Keratinocyte (primary cell): ENCODE data around the gene LRRC75B. TPM values are rescaled to one million over a fixed set of nuclear protein-coding genes. Genes with fewer than 3 reads are reported as not detected.

Experiments
- DNase-seq: peaks from one replicate; pipeline ENCODE4 v3.0.0-alpha.2; 2011; ENCODE audit warnings: low read depth, missing footprints, low spot score
- FAIRE-seq: peaks from 2 replicates; lab custom pipeline; 2011; peaks lifted over from hg19 to GRCh38; lab: Jason Lieb, UNC
- H2AFZ ChIP-seq: 2 replicates; pipeline ENCODE4 v1.6.0; 2012; ENCODE audit warnings: low read length, control low read depth, inconsistent platforms; ENCODE audit not compliant: control insufficient read depth
- H3K27ac ChIP-seq: 2 replicates; pipeline ENCODE4 v1.5.1; 2011; ENCODE audit warnings: low read length; ENCODE audit not compliant: control insufficient read depth, insufficient read depth
- H3K27me3 ChIP-seq: 3 replicates; pipeline ENCODE4 v1.6.0; 2011; ENCODE audit warnings: low read length; ENCODE audit not compliant: control insufficient read depth, insufficient read depth; ENCODE audit errors: extremely low read depth
- H3K36me3 ChIP-seq, 2 experiments: 2 replicates in 1 of 2; 3 replicates in 1 of 2; pipeline ENCODE4 v1.5.1; 2011; ENCODE audit warnings: low read length in 2 of 2, mild to moderate bottlenecking in 1 of 2; ENCODE audit not compliant: control insufficient read depth in 2 of 2, insufficient read depth in 2 of 2; ENCODE audit errors: extremely low read depth in 1 of 2
- H3K4me1 ChIP-seq: 3 replicates; pipeline ENCODE4 v1.5.1; 2011; ENCODE audit warnings: low read length; ENCODE audit not compliant: control insufficient read depth, insufficient read depth; ENCODE audit errors: extremely low read depth
- H3K4me2 ChIP-seq: 3 replicates; pipeline ENCODE4 v1.6.0; 2011; ENCODE audit warnings: low read depth, low read length; ENCODE audit not compliant: control insufficient read depth, insufficient read depth; ENCODE audit errors: extremely low read depth
- H3K4me3 ChIP-seq, 3 experiments: fragments of 200-600 bp in 1 of 3; sonication (generic) in 1 of 3; 2 replicates in 2 of 3; 3 replicates in 1 of 3; pipeline ENCODE4 v1.5.1; 2011 to 2016; ENCODE audit warnings: low read length in 3 of 3, mild to moderate bottlenecking in 3 of 3, control low read depth in 2 of 3, inconsistent platforms in 1 of 3, low read depth in 1 of 3, mixed read lengths in 1 of 3, mixed run types in 1 of 3, moderate library complexity in 1 of 3; ENCODE audit not compliant: control insufficient read depth in 2 of 3, insufficient read depth in 2 of 3; ENCODE audit errors: extremely low read depth in 1 of 3
- H3K79me2 ChIP-seq: 2 replicates; pipeline ENCODE4 v1.6.0; 2012; ENCODE audit warnings: low read length; ENCODE audit not compliant: control insufficient read depth, insufficient read depth
- H3K9ac ChIP-seq: 3 replicates; pipeline ENCODE4 v1.6.0; 2011; ENCODE audit warnings: low read length; ENCODE audit not compliant: control insufficient read depth, insufficient read depth; ENCODE audit errors: extremely low read depth
- H3K9me1 ChIP-seq: 3 replicates; pipeline ENCODE4 v1.6.0; 2011; ENCODE audit warnings: low read length; ENCODE audit not compliant: control insufficient read depth, insufficient read depth; ENCODE audit errors: extremely low read depth
- H3K9me3 ChIP-seq: 2 replicates; pipeline ENCODE4 v1.5.1; 2012; ENCODE audit warnings: low read depth, low read length; ENCODE audit not compliant: control insufficient read depth
- H4K20me1 ChIP-seq: 3 replicates; pipeline ENCODE4 v1.6.0; 2011; ENCODE audit warnings: low read length; ENCODE audit not compliant: control insufficient read depth, insufficient read depth; ENCODE audit errors: extremely low read depth
- EZH2 ChIP-seq: IDR thresholded peaks from one replicate; pipeline ENCODE4 v1.6.1; 2012; ENCODE audit warnings: inconsistent platforms, mild to moderate bottlenecking, low read length, moderate library complexity
- dilution Hi-C: fragments of 300-500 bp; cut with MboI; formaldehyde crosslinking; loops from one replicate; pipeline ENCODE4 v1.7.0; 2020; ENCODE audit warnings: low sequenced_read_pairs; ENCODE audit not compliant: extremely low pct_ligation_motif_present
- polyA plus RNA-seq, 5 experiments: library from polyadenylated mRNA; depleted of rRNA in 3 of 5; stranded (reverse) in 3 of 5; stranded (forward) in 1 of 5; unstranded in 1 of 5; fragments of >200 nt; gene quantifications; 1 replicate in 1 of 5; 2 replicates in 3 of 5; 3 replicates in 1 of 5; pipeline versions ENCODE4 v1.2.1 to v1.2.3, GENCODE V29; 2011 to 2012; ENCODE audit warnings: missing spikeins in 2 of 5, low read depth in 1 of 5, low replicate concordance in 1 of 5
- TF ChIP-seq, protein P1 (sequence below), 3 experiments: IDR thresholded peaks in 1 of 3; conservative IDR thresholded peaks in 1 of 3; optimal IDR thresholded peaks in 1 of 3; 2 replicates in 2 of 3; 3 replicates in 1 of 3; pipeline versions ENCODE3 to v1.5.1; 2011; ENCODE audit warnings: low read length in 3 of 3, mild to moderate bottlenecking in 3 of 3, moderate library complexity in 2 of 3, control low read depth in 1 of 3, inconsistent platforms in 1 of 3; ENCODE audit not compliant: insufficient read depth in 2 of 3; ENCODE audit errors: extremely low read depth in 1 of 3

Gene LRRC75B
- polyA plus RNA-seq, 1 donor (not counting 4 experiments of a cell fraction or from before 2014, with no cell fraction given) = 4.3 TPM

DNA sequence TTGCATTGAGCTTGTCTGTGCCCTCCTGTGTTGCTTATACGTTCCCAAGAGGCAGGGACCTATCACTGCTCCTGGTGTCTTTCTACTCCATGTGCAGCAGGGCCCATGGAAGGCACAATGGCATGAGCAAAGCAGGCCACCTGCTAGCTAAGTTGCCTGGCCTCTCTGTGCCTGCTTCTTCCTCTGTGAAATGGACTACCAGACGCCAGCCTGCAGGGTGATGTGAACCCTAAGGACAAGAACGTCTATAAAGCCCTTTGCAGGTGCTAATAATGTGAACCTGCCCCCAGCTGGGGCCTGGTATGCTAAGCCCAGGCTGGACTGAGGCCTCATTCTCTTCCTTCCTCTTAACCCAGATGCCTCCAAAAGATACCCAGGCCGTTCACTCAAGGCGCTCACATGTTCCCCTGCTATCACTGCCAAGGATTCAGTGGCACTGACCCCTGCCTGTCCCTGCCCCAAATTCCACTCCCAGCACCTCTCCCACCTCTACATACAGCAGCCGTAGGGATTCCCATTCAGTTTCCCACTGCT lies 41.9 kb downstream of the LRRC75B start:
- Histone ChIP-seq H3K4me1 (peaks cover 13% of the 10 kb centered on the region), H3K9ac (no peak overlapping the region), H3K27me3 (no peaks in the 10 kb centered on the region), H3K27ac (no peak overlapping the region), H3K36me3 (peaks cover 14 to 34% of the 10 kb centered on the region in 2 experiments), H3K4me3 (no peak overlapping the region), H3K9me1 (peaks cover 3% of the 10 kb centered on the region), H2AFZ (no peak overlapping the region), H4K20me1 (no peaks in the 10 kb centered on the region), H3K79me2 (peaks cover 56% of the 10 kb centered on the region), H3K4me2 (no peak overlapping the region), H3K9me3 (no peaks in the 10 kb centered on the region)
- TF ChIP-seq EZH2 = no peak
- TF ChIP-seq, protein P1, sequence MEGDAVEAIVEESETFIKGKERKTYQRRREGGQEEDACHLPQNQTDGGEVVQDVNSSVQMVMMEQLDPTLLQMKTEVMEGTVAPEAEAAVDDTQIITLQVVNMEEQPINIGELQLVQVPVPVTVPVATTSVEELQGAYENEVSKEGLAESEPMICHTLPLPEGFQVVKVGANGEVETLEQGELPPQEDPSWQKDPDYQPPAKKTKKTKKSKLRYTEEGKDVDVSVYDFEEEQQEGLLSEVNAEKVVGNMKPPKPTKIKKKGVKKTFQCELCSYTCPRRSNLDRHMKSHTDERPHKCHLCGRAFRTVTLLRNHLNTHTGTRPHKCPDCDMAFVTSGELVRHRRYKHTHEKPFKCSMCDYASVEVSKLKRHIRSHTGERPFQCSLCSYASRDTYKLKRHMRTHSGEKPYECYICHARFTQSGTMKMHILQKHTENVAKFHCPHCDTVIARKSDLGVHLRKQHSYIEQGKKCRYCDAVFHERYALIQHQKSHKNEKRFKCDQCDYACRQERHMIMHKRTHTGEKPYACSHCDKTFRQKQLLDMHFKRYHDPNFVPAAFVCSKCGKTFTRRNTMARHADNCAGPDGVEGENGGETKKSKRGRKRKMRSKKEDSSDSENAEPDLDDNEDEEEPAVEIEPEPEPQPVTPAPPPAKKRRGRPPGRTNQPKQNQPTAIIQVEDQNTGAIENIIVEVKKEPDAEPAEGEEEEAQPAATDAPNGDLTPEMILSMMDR (optimal IDR thresholded peaks at IDR 0.05 in 1 of 3, IDR thresholded peaks at IDR 0.05 in 1 of 3, conservative IDR thresholded peaks at IDR 0.05 in 1 of 3; ENCODE audit: extremely low read depth in 1 of 3, insufficient read depth in 2 of 3, low read length in 3 of 3) = no peak
- dilution Hi-C loops = no loop called here
- DNase-seq = no peak
- FAIRE-seq = no peak

DNA sequence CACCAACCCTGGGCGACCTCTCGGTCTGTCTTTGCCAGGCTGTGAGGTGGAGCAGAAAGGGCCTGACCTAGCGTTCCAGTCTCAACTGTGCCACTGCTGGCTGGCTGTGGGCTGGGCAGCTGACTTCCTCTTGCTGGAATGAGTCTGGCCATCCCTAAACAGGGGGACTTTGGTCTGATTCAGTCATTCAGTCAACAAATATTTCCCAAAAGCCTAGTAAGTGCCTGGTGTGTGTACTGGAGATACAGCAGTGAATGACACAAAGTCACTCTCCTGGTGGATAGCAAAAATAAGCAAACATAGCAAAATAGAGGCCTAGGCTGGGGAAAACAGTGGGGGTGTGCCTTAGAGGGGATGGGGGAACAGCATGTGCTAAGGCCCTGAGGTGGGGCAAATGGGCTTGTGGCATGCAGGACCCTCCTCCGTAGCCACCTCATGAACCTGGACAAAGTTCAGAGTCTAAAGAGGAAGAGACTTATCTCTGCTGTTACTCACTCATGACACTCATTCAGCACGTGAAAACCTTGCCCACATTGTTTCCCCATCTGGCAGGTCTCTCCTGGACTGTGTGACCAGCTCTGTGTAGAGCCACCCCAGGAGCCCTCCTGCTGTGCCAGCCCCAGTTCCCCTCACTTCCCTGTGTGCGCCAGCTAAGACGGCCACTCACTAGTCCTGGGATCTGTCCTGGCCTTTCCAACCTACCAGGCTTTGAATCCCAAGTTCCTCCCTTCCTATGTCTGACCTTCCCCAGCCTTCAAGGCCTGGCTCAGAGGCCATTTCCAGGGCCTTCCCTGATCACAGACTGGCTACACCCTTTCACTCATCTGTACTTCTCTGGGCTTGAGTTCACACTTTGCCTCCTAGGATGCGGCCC lies 42.6 kb downstream of the LRRC75B start:
- peaks cover 13% of the 10 kb centered on the region for H3K4me1 ChIP-seq
- DNase-seq (no peak), FAIRE-seq (no peak)
- no peak for TF ChIP-seq EZH2
- no peak overlapping the region for H3K27ac ChIP-seq
- H3K27me3 ChIP-seq = no peaks in the 10 kb centered on the region
- peaks cover 54% of the 10 kb centered on the region for H3K79me2 ChIP-seq
- no peaks in the 10 kb centered on the region for H3K9me3 ChIP-seq
- peaks cover 14 to 34% of the 10 kb centered on the region in 2 experiments for H3K36me3 ChIP-seq
- dilution Hi-C loops = no loop called here
- H2AFZ ChIP-seq = no peak overlapping the region
- peaks cover 3% of the 10 kb centered on the region for H3K9me1 ChIP-seq
- H3K4me3 ChIP-seq = no peak overlapping the region
- no peak overlapping the region for H3K9ac ChIP-seq
- H3K4me2 ChIP-seq = no peak overlapping the region
- no peaks in the 10 kb centered on the region for H4K20me1 ChIP-seq
